HG02943 (cell line): ENCODE data around the gene HAO2.
A peak's percentile ranks its signal among the peaks of the same experiment; 100 is the strongest.
"Not testable (repeated sequence)": the region's sequence is repeated elsewhere in the genome, so short reads cannot be mapped to it uniquely, and the experiment has no call there.

ENCODE experiments used
- ATAC-seq: cut with Tn5 transposase; IDR thresholded peaks from one replicate; pipeline ENCODE4 v1.9.1; 2021; ENCODE audit warnings: mild to moderate bottlenecking, low read depth, moderate library complexity; ENCODE audit not compliant: unreplicated experiment

HAO2 gene

DNA sequence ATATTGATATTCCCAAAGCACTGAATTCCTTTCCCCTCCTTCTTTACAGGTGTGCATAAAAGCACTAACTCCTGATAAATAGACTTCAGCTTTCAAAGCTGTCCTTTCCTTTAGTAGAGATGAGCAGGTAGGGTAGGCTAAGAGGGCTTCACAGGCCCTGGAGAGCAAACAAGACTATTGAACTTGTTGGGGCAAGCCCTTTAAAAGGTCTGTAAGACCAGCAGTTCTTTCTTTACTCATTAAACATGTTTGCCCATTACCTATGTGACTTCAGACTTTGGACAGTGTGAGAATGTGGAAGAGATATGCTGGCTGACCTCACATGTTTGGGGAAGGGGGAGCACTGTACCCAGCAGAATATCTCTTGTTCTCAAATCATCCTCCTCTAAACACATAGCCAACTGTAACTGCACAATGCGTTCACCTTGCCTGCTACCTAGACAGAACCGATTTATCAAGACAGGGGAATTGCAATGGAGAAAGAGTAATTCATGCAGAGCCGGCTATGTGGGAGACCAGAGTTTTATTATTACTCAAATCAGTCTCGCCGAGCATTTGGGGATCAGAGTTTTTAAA is 27.1 kb upstream of the HAO2 start:
- no peak for ATAC-seq

DNA sequence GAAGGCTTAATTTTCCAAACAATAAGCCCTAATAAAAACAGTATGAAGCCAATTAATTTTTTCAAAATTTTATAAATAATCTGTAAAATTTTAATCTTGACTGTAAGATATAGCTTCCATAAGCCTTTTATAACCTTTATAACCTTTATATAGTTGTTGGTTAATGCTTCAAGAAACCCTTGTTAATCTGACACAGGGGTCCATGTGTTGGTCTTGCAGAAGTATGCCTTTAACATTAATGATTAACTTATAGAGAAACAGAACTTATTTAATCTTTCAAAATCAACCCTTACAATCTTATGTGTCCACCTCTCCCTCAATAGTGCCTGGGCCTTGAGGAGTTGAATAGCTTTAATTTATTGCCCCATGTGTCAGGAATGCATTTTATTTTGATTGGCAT is 23.2 kb upstream of the HAO2 start:
- no peak for ATAC-seq

DNA sequence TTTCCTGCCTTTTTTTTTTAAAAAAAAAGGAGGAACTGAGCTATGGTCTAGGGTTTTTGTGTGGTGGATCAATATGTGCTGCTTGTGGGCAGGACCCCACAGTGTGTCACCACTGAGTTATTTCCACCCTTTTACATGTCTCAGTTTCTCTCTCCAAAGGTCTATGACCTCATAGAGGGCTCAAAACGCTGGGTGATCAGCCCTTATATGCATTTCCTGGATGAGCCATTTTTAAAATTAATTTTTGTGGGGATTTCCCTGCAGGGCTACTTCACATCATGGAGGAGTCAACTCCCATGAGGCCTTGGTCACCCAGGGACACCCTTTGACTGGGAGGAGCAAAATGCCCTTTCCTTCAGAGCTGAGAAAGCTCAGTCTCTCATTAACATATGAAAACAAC is 20.7 kb upstream of the HAO2 start:
- ATAC-seq: no peak

GRCh38 chr1:119348941-119349340 is 19.6 kb upstream of the HAO2 start:
- no peak for ATAC-seq

GRCh38 chr1:119350866-119351265 is 17.7 kb upstream of the HAO2 start:
- not testable (repeated sequence) for ATAC-seq

- no peak for ATAC-seq
These were observed 16.6 kb upstream of the HAO2 start for GRCh38 chr1:119351997-119352396.

DNA sequence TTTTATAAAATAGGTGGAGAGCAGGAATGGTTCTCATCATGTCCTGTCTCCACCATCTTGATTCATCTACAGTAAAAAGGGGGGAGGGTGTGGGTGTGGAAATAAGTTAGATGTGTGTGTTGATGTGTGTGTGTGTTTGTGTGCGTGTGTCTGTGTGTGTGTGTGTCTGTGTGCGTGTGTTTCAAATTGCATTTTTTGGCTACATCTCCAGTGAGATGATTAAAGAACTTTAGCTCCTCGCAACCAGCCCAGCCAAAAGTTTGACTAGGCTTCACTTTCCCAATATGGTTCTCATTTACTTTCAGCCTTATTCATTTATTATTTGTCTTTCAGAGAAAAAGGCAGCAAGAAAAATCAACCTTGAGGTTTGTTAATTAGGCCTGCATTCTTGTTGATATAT is 14.7 kb upstream of the HAO2 start:
- ATAC-seq: no peak

DNA sequence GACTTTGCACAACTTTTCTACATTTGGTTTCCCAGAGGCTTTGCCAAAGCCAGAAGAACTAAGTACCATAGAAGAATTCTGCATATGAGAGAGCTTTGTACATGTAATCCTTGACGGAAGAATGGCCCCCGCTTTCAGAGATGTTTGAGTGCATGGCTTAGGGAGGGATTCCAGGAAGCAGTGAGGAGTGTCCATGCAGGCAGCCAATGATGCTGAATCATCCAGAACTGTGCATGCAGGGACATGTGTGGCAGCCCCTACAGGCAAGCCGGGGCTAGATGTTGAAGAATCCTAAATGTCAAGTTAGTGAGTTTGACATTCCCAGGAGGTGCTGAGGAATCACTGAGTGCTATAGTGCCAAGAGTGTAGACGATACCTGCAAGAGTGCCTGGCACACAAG is 9.9 kb upstream of the HAO2 start:
- ATAC-seq: no peak

DNA sequence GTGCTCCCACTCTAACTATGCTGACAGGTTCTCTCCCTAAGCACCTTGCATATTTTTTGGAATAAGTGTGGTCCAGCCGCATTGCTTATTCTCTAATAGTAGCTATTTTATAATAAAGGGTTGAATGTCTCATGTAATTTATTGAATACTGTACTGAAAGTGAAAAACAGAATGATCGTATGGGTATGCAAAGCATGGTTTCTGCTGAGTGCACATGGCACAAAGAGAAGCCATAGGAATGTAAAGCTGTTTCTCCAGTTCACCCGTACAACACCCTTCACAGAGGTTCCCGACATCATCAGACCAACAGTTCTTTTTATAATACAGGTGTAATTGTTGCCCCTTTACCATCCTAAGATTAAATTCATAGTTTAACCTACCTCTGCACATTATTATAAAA is 8.9 kb upstream of the HAO2 start:
- ATAC-seq: no peak

DNA sequence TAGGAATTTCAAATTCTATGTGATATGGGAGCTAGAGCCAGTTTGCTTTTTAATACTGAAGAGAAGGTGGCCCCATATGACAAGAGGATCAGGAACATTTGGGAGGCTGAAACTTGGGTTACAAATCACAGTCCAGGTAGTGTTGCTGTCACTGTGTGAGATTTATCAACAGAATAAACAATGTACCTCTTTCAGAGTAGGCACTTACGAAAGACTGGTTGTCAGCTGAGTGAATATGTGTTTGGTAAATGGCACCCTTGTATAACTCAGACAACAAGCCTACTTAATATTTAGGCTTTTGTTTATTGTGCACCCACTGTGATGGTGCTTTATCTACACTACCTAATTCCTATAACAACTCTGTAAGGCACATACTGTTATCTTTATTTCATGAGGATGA is 7.4 kb upstream of the HAO2 start:
- no peak for ATAC-seq

- no peak for ATAC-seq
These were observed 6.8 kb upstream of the HAO2 start for GRCh38 chr1:119361620-119362344.

- ATAC-seq: no peak
These were observed 5.4 kb upstream of the HAO2 start for GRCh38 chr1:119363162-119363561.

GRCh38 chr1:119364640-119365039 is 3.9 kb upstream of the HAO2 start:
- no peak for ATAC-seq

DNA sequence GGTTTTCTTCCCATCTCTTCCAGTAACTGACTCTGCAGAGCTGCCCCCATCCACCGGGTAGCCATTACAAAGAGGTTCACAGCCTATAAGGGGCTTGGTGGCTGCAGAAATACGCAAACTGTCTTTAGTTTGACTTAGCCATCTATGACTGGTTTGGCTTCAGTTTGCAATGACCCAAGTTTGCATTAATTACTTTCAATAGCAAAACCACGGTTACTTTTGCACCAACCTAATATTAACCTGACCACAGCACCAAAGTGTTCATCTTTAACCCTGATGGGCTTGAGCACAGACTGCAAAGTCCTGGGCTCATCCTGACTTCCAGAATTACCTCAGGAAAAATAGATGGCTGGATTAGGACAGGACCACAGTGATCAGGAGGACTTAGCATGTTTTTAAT is 2.2 kb upstream of the HAO2 start:
- peak; percentile 80 for ATAC-seq

GRCh38 chr1:119367432-119368124 is 1.0 kb upstream of the HAO2 start:
- ATAC-seq: no peak

DNA sequence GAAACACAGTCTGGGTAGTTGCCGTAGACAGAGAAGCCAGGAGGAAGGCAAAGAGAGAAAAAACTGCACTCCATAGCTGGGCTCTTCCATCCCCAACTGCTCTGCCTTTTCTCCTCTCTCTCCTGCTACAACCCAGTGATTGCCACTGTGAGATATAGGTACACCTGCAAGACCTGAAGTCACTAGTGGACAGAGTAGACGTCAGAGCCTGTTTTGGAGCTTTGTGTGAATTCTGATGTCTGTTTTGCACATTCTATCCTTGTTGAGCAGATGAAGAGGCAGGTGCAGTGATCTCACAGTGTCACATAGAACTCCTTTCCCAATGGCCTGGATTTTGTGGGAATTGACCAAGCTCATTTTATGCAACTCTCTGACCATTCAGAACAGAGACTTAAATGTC is 2.2 kb downstream of the HAO2 start:
- ATAC-seq: no peak

DNA sequence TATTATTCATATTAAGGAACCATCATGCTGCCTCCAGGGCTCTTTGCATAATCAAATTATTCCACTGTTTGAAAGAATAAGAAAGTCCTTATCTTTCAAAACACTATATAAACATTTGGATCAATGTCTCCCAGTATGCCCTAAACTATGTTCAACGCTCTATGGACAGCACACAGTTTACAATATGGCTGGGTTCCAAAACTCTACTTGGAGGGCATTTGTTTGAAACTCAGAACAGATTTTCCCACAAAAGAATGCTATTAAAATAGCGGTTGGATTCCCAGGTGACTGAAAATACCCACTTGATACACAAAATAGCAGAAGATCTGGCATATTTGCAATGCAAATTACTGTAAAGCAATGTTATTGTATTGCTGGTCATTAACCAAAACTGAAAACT is 3.2 kb downstream of the HAO2 start:
- no peak for ATAC-seq

DNA sequence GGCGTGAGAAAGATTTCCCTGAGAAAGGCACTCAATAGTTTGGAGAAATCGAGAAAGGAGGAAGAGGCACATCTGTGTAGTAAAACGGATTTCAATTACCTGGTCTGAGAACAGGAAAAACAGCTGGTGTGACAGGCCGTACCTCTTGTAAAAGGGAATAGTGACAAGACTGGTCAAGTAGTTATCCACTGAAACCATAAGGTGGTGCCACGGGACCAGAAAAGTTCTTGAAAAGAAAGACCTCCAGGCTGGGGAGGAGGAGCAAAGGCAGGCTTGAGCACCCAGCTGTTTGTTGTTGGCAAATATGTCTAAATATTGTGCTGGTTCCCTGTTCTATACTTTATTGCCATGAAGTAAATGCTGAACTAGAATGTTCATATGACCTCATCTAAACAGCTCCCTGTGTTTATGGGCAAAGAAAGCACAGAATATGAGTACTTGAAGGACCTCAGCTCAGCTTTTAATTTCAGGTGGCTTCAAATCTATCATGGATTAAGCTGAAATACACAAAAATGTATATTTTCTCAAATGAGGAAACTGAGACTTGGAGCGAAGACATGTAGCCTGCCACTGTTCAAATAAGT is 4.0 kb downstream of the HAO2 start:
- ATAC-seq: no peak

DNA sequence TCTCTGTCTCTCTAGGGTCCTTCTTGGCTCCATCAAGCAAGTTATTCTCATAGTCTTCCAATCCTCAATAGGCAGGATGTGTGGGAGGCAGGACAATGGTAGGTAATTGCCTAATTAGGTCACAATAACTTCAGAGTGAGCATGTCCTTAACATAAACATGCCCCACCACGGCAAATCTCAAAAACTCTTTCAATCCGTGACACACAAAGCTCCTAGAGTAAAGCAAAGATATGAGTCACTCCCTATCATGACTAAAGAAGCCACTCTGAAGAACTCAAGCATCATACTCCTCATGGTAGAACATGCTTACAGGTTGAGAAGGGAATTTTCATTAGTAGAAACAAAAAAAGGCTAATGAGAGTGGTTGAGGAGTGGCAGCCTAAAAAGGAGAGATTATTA is 4.9 kb downstream of the HAO2 start:
- no peak for ATAC-seq

DNA sequence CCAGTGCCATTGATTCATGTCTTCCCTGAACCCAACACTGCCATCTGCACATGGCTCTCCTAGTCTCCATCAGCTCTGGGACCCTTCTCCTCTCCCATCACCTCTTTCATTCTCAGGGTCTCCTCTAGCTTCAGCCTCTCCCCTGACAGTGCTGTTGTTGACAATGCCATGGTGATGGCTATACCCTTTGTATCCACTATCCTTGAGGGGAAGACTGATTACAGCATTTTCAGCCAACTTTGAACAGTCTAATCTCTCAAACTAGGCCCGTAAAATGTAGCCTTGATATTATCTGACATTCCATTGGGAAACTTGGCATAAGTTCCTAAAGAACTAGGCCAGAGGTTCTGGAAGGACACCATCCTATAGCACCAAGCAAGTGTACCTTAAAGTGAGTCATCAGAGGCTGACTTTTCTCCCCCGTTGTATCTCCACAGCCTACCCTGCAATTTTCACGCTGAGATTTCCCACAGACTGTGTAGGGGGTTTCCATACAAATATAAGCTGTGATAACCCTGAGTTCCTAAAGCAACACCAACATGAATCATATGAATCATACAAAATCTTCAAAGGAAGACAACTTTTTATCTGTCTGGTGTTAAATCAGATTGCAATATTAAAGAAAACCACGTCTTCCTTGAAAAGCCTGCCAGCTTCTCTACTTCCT is 5.8 kb downstream of the HAO2 start:
- ATAC-seq: no peak

- ATAC-seq: no peak
These were observed 6.8 kb downstream of the HAO2 start for GRCh38 chr1:119375366-119375765.
